Measurements from ENCODE around the gene PTPRU.

DNA sequence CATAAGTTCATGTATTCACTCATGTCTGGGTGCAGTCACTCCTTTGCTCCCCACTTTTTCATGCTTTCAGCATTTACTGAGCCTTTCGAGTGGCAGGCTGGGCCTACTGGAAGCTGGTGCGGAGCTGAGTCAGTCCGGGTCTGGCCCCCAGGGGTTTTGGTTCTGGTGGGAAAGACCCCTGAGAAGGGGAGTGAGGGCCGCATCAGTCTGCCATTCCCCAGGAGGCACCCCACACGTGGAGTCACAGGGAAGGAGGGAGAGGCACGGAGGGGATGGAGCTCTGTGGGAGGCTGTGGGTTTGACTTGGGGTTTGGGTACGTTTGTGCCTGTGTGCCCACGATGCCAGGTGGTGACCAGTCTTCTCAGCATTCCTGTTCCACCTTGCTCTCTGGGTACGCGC is 87.9 kb downstream of the PTPRU start:
- TF ChIP-seq CTCF (IDR thresholded peaks at IDR 0.05) (no peak), POLR2AphosphoS5 (IDR thresholded peaks at IDR 0.05; ENCODE audit: low read depth, low read length) (no peak), TCF7L2 (IDR thresholded peaks at IDR 0.05; ENCODE audit: low read depth, low read length) (no peak)
